IMR-90 (cell line): ENCODE measurements around the gene PMM2. TPM values are rescaled to one million over a fixed set of nuclear protein-coding genes. Genes with fewer than 3 reads are reported as not detected.

Experiments
- ATAC-seq: fragments of 200-7000 bp; cut with Tn5 transposase; 2 replicates; pipeline ENCODE4 v1.9.1; 2020; ENCODE audit warnings: low read depth, mild to moderate bottlenecking, moderate library complexity
- BruUV-seq: library from RNA; stranded (reverse); fragments of 400-500 nt; replicated peaks from 2 replicates; lab custom pipeline; 2021; lab: Mats Ljungman, UMichigan
- CTCF ChIA-PET: fragments of 300-600 bp; formaldehyde crosslinking; extraction: SDS; loops from one replicate; lab custom pipeline; 2021; ENCODE audit warnings: antibody characterized with exemption; lab: Yijun Ruan, JAX
- POLR2A ChIA-PET: fragments of 300-600 bp; sonication (Branson Sonifier 250); formaldehyde crosslinking; loops from one replicate; lab custom pipeline; 2022; ENCODE audit warnings: antibody characterized with exemption; ENCODE audit not compliant: unreplicated experiment; lab: Charles Lee
- DNase-seq: peaks from one replicate; pipeline ENCODE4 v3.0.0; 2013
- H2AFZ ChIP-seq: replicated peaks from 2 replicates; pipeline ENCODE3; 2013; ENCODE audit warnings: low read length, mild to moderate bottlenecking; ENCODE audit not compliant: poor library complexity
- H2AK5ac ChIP-seq: 2 replicates; pipeline ENCODE4 v1.6.1; 2013; ENCODE audit warnings: low read depth, low read length, inconsistent platforms
- H2AK9ac ChIP-seq: replicated peaks from 2 replicates; pipeline ENCODE3; 2013; ENCODE audit warnings: mild to moderate bottlenecking, low read depth, low read length, moderate library complexity; ENCODE audit not compliant: poor library complexity
- H2BK120ac ChIP-seq: 2 replicates; pipeline ENCODE4 v1.6.1; 2013; ENCODE audit warnings: low read depth, low read length, inconsistent platforms
- H2BK15ac ChIP-seq: 3 replicates; pipeline ENCODE4 v1.6.1; 2013; ENCODE audit warnings: low read depth, low read length, inconsistent platforms
- H2BK20ac ChIP-seq: 2 replicates; pipeline ENCODE4 v1.6.1; 2013; ENCODE audit warnings: low read depth, mild to moderate bottlenecking, inconsistent platforms, low read length, moderate library complexity
- H2BK5ac ChIP-seq: 2 replicates; pipeline ENCODE4 v1.6.1; 2013; ENCODE audit warnings: mild to moderate bottlenecking, low read depth, low read length, inconsistent platforms; ENCODE audit not compliant: poor library complexity, severe bottlenecking
- H3K14ac ChIP-seq: replicated peaks from 2 replicates; pipeline ENCODE4 v1.6.1; 2013; ENCODE audit warnings: low read depth, low read length, inconsistent platforms
- H3K18ac ChIP-seq: 2 replicates; pipeline ENCODE4 v1.6.1; 2013; ENCODE audit warnings: low read depth, low read length, control low read depth
- H3K23ac ChIP-seq: 2 replicates; pipeline ENCODE4 v1.6.1; 2013; ENCODE audit warnings: low read depth, low read length, inconsistent platforms
- H3K27ac ChIP-seq: 2 replicates; pipeline ENCODE4 v1.5.1; 2013; ENCODE audit warnings: mild to moderate bottlenecking, control low read depth, low read length; ENCODE audit not compliant: insufficient read depth
- H3K27me3 ChIP-seq: 2 replicates; pipeline ENCODE4 v1.6.1; 2013; ENCODE audit warnings: low read length; ENCODE audit not compliant: control insufficient read depth, insufficient read depth
- H3K36me3 ChIP-seq: 2 replicates; pipeline ENCODE4 v1.6.1; 2013; ENCODE audit warnings: low read length, mixed read lengths; ENCODE audit not compliant: control insufficient read depth, insufficient read depth
- H3K4ac ChIP-seq: 2 replicates; pipeline ENCODE4 v1.6.1; 2013; ENCODE audit warnings: low read depth, low read length, inconsistent platforms
- H3K4me1 ChIP-seq: 2 replicates; pipeline ENCODE4 v1.6.1; 2013; ENCODE audit warnings: low read length, mixed read lengths; ENCODE audit not compliant: control insufficient read depth, insufficient read depth
- H3K4me2 ChIP-seq: 2 replicates; pipeline ENCODE4 v1.6.1; 2013; ENCODE audit warnings: low read depth, mild to moderate bottlenecking, control low read depth, low read length, moderate library complexity
- H3K4me3 ChIP-seq: 2 replicates; pipeline ENCODE4 v1.5.1; 2013; ENCODE audit warnings: low read depth, mild to moderate bottlenecking, control low read depth, low read length, moderate library complexity; ENCODE audit not compliant: insufficient read depth
- H3K56ac ChIP-seq: 2 replicates; pipeline ENCODE4 v1.6.1; 2013; ENCODE audit warnings: low read length, inconsistent platforms; ENCODE audit not compliant: insufficient read depth; ENCODE audit errors: extremely low read depth
- H3K79me1 ChIP-seq, 2 experiments: 2 replicates each; pipeline ENCODE4 v1.6.1; 2013; ENCODE audit warnings: low read length in 2 of 2, inconsistent platforms in 1 of 2, low read depth in 1 of 2
- H3K9ac ChIP-seq: 2 replicates; pipeline ENCODE4 v1.6.1; 2013; ENCODE audit warnings: low read depth, low read length, control low read depth
- H3K9me1 ChIP-seq: 2 replicates; pipeline ENCODE4 v1.6.1; 2013; ENCODE audit warnings: low read length, inconsistent platforms; ENCODE audit not compliant: insufficient read depth
- H3K9me3 ChIP-seq: 2 replicates; pipeline ENCODE4 v1.6.1; 2013; ENCODE audit warnings: low read length; ENCODE audit not compliant: control insufficient read depth, insufficient read depth
- H4K20me1 ChIP-seq: 2 replicates; pipeline ENCODE4 v1.6.1; 2013; ENCODE audit warnings: low read length, inconsistent platforms; ENCODE audit not compliant: insufficient read depth
- H4K5ac ChIP-seq: 2 replicates; pipeline ENCODE4 v1.6.1; 2013; ENCODE audit warnings: mild to moderate bottlenecking, low read depth, low read length, control low read depth
- H4K8ac ChIP-seq, 2 experiments: 2 replicates each; pipeline ENCODE4 v1.6.1; 2013; ENCODE audit warnings: low read depth in 2 of 2, low read length in 2 of 2, control low read depth in 1 of 2, inconsistent platforms in 1 of 2
- H4K91ac ChIP-seq: 2 replicates; pipeline ENCODE4 v1.6.1; 2013; ENCODE audit warnings: low read depth, low read length, inconsistent platforms; ENCODE audit not compliant: insufficient read depth
- BHLHE40 ChIP-seq: fragments of 150-350 bp; IDR thresholded peaks from 2 replicates; pipeline ENCODE4 v1.6.1; 2016; ENCODE audit warnings: mild to moderate bottlenecking, low read depth, low read length
- CEBPB ChIP-seq: IDR thresholded peaks from 2 replicates; pipeline ENCODE4 v1.6.1; 2012; ENCODE audit warnings: low read depth, low read length, improper control_type of control experiment
- CHD1 ChIP-seq: IDR thresholded peaks from 2 replicates; pipeline ENCODE4 v1.6.1; 2012; ENCODE audit warnings: low read depth, low read length, improper control_type of control experiment
- CTCF ChIP-seq: conservative IDR thresholded peaks from 2 replicates; pipeline ENCODE4 v1.5.1; 2012; ENCODE audit warnings: mild to moderate bottlenecking, low read depth, low read length, improper control_type of control experiment
- ELK1 ChIP-seq: fragments of 150-350 bp; IDR thresholded peaks from 2 replicates; pipeline ENCODE4 v1.6.1; 2016; ENCODE audit warnings: low read depth, mild to moderate bottlenecking, low read length, moderate library complexity, borderline replicate concordance
- FOS ChIP-seq: fragments of 150-350 bp; IDR thresholded peaks from 2 replicates; pipeline ENCODE4 v1.6.1; 2016; ENCODE audit warnings: low read depth, low read length
- MAFK ChIP-seq: IDR thresholded peaks from 2 replicates; pipeline ENCODE4 v1.6.1; 2012; ENCODE audit warnings: low read depth, low read length, improper control_type of control experiment
- MXI1 ChIP-seq: IDR thresholded peaks from 2 replicates; pipeline ENCODE4 v1.6.1; 2012; ENCODE audit warnings: low read depth, mild to moderate bottlenecking, low read length, moderate library complexity, borderline replicate concordance
- NFE2L2 ChIP-seq: fragments of 150-350 bp; IDR thresholded peaks from 2 replicates; pipeline ENCODE4 v1.6.1; 2016; ENCODE audit warnings: low read depth, mild to moderate bottlenecking, low read length
- POLR2A ChIP-seq: IDR thresholded peaks from 2 replicates; pipeline ENCODE4 v1.6.1; 2012; ENCODE audit warnings: mild to moderate bottlenecking, low read depth, low read length
- RAD21 ChIP-seq: IDR thresholded peaks from 2 replicates; pipeline ENCODE4 v1.6.1; 2012; ENCODE audit warnings: low read length, improper control_type of control experiment
- RFX5 ChIP-seq: IDR thresholded peaks from 2 replicates; pipeline ENCODE4 v1.8.0; 2012; ENCODE audit warnings: low read depth, mild to moderate bottlenecking, low read length, moderate library complexity
- SMC3 ChIP-seq: fragments of 150-350 bp; IDR thresholded peaks from 2 replicates; pipeline ENCODE4 v1.6.1; 2016; ENCODE audit warnings: low read depth, mild to moderate bottlenecking, antibody characterized with exemption, low read length, moderate library complexity
- USF2 ChIP-seq: fragments of 150-350 bp; IDR thresholded peaks from 2 replicates; pipeline ENCODE4 v1.6.1; 2017; ENCODE audit warnings: mild to moderate bottlenecking, antibody characterized with exemption, low read length, low read depth
- WGBS, 2 experiments: methylation state at CpG; one replicate each; pipeline versions ENCODE4 v1.1.5 to v1.1.7; 2013; ENCODE audit warnings: missing lambda C conversion rate in 2 of 2; ENCODE audit not compliant: insufficient read length in 1 of 2; ENCODE audit errors: extremely low coverage in 2 of 2; 5-methylcytosine and 5-hydroxymethylcytosine counted together
- dilution Hi-C: fragments of 300-500 bp; cut with HindIII; formaldehyde crosslinking; loops from one replicate; pipeline ENCODE4 v1.14.3; 2018; ENCODE audit warnings: low sequenced_read_pairs; ENCODE audit not compliant: unreplicated experiment
- in situ Hi-C: fragments of 300-500 bp; cut with MboI; formaldehyde crosslinking; loops from 3 replicates; pipeline ENCODE4 v1.14.3; 2019; ENCODE audit warnings: low sequenced_read_pairs, inconsistent platforms, mixed read lengths
- intact Hi-C: fragments of 100-400 bp; cut with micrococcal nuclease; formaldehyde crosslinking; loops from 2 replicates; pipeline ENCODE4 v1.10.0; 2022
- polyA plus RNA-seq, 3 experiments: library from polyadenylated mRNA; depleted of rRNA; stranded (reverse); fragments of >200 nt; gene quantifications; 2 replicates each; pipeline ENCODE4 v1.2.3, GENCODE V29; 2012; ENCODE audit warnings: low replicate concordance in 1 of 3
- total RNA-seq: library from RNA; depleted of rRNA; stranded (reverse); fragments of >200 nt; gene quantifications from 2 replicates; pipeline ENCODE4 v1.2.3, GENCODE V29; 2012

Gene PMM2
- total and polyA plus RNA-seq, 2 of the 4 experiments (the other 2 are of a cell fraction), result 25.8 to 38.9 TPM

- Histone ChIP-seq H3K4ac (no peak overlapping the region), H2BK15ac (no peak overlapping the region), H3K27ac (no peak overlapping the region), H2AK5ac (no peak overlapping the region), H3K56ac (no peak overlapping the region), H4K20me1 (peaks cover 66% of the 10 kb centered on the region), H2AK9ac (no peak overlapping the region), H3K9me3 (no peaks in the 10 kb centered on the region), H3K4me1 (peaks cover 21% of the 10 kb centered on the region), H4K5ac (no peak overlapping the region), H2BK5ac (no peak overlapping the region), H3K79me1 (peaks cover 21 to 60% of the 10 kb centered on the region in 2 experiments; a peak in 3 of 4 replicates), H2AFZ (no peak overlapping the region), H3K36me3 (peaks cover 45% of the 10 kb centered on the region), H3K23ac (no peak overlapping the region), H3K27me3 (no peaks in the 10 kb centered on the region), H3K4me2 (no peak overlapping the region), H3K9me1 (peaks cover 15% of the 10 kb centered on the region), H4K91ac (no peak overlapping the region), H3K4me3 (no peak overlapping the region), H3K14ac (no peak overlapping the region), H3K18ac (no peak overlapping the region), H3K9ac (no peak overlapping the region), H2BK20ac (no peak overlapping the region), H2BK120ac (no peak overlapping the region), H4K8ac (no peak overlapping the region)
- DNase-seq, result no peak
- no peak for ATAC-seq
- TF ChIP-seq POLR2A (no peak), ELK1 (no peak), NFE2L2 (no peak), CTCF (no peak), MAFK (no peak), RAD21 (no peak), SMC3 (no peak), CHD1 (no peak), CEBPB (no peak), FOS (no peak), MXI1 (no peak), USF2 (no peak), BHLHE40 (no peak), RFX5 (no peak)
- intact Hi-C loops, result no loop called here
- dilution Hi-C loops, result no loop called here
- in situ Hi-C loops, result no loop called here
- CTCF ChIA-PET, result no interaction called here
- POLR2A ChIA-PET, result no interaction called here
- BruUV-seq, result no TSS peak
- 82% methylated on average over 7 of the region's 13 CpGs; no CpG with 5 or more reads in 1 of the 2 experiments for WGBS, 2 experiments
Measured at GRCh38 chr16:8847145-8847544, 49.5 kb downstream of the PMM2 start.
